ENCODE data around the gene NCK2.
A peak's percentile ranks its signal among the peaks of the same experiment; 100 is the strongest.

The NCK2 gene

DNA sequence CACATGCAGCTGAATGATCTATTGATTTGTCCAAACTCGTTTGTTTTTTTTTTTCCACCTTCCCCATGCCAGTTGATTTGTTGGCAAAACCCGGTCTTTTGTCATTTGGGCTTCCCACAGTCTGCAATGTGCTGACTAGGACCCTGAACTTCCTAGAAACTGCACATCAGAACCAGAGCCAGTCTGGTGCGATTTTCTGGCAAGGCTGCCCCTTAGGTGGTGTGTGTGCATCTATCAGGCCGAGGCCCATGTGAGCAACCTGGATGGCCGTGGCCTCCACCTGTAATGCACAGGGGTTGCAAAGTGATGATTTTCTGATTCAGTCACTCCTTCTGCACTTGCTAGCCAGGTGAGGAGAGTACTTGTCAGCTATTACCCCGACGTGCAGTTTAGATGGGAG is 47.8 kb downstream of the NCK2 start:
- no peak for DNase-seq (ENCODE audit: low spot score)

DNA sequence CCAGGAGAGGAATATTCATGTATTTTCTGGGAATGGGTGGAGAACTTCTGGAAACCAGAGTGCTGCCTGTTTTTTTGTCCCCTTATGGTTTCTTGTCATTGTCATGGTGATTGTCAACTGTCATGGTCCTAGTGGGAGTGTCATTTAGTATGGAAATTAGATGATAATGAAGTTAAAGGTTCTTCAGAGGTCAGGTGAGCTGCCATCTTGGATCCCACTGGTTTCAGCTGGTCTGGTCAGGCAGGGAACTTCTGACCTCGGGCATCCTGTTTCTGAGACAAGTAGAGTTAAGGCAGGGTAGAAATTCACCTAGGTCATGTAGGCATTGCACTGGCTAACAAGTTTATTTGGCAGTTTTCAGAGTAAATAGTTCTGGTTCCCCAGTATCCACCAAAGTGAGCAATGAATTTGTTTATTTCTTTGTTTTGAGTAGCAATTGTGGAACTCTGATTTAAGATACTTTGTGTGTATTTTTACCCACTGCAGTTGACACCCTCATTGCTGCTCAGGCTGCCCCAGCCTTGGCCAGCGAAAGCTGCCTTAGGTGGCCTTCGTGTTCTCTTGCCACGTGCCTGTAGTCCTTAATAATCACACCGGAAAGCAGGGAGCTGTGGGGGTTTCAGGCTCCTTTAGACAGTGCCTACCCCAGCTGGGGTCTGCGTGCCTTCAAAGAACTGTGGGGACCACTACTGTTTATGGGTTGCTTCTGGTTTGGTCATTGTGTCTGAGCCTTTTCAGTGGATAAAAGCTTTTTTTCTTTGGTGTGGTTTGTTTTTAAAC is 48.7 kb downstream of the NCK2 start:
- DNase-seq (ENCODE audit: low spot score) = no peak

DNA sequence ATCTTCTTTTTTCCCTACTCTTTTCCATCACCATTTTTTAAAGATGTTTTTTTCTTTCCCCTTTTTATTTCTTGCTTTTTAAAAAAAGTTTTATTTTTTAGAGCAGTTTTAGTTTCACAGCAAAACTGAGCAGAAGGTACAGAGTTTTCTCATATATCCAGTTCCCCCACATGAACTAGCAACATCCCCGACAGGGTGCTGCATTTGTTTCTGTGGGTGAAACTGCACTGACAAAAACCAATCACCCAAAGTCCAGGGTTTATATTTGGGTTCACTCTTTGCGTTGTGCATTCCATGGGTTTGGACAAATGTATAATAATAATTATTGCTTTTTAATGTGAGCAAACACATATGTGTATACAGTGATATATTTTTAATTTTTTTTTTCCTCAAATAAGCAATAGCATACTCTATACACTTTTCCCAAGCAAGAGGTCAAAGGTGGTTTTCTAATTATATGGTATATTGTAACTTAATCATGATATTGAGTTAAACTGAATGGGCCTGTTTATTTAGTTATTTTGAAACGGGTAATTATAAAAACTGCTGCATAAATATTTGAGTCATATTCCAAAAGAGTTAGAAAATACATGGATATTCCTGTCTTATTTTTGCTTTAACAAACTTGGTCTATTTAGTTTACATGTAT is 50.3 kb downstream of the NCK2 start:
- no peak for DNase-seq (ENCODE audit: low spot score)

DNA sequence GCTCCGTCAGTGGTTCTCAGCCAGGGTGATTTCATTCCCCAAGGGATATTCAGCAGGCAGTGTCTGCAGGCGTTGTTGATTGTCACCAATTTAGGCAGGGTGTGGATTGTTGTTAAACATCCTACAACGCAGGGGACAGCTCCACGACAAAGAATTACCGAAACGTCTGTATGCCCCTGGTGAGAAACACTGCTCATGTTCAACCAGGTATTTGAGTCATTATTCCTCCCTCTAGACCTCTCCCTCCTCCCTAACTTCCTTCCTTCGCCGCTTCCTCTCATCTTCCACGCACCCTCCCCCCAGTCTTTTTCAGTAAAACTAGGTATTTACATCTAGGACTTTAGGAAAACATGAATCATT is 50.8 kb downstream of the NCK2 start:
- no peak for DNase-seq (ENCODE audit: low spot score)

DNA sequence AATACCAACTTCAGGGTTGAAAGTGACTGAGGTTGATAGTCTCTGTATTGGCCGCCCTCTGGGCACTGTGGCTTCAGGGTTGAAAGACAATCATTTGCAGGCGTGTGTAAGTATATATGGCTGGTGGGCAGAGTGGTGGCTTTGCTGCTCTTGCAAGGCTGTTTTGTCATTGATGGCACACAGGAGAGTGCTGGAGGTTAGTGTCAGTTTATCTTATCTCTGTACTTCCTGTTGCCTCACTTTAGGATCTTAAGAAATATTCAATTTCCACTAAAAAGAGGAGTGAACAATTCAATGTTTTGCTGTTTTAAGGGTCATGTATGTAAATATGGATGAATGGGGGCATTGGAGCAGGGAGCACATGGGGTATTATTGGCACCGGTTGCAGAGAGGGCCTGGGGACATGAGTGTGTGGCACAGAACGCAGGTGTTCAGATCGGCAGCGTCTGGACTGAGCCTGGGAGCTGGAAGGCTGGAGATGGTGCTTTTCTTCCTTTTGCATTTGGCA is 51.5 kb downstream of the NCK2 start:
- DNase-seq (ENCODE audit: low spot score) = no peak

DNA sequence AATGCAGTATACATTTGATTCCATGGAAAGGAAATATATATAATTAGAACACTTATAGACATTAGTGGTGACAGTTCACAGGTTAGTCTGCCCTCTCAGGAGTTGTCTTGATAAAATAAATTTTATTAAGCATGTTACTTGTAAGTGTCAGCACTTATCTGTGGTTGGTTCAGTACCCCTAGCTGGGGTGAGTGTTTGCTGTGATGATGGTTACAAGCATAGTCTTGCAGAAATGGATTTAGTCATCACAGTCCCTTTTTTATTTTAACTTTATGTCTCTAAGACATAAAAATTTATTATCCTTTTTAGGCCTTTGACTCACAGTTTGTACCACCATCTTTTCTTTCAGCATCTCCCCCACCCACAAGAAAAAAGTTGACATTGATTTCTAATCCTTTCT is 52.1 kb downstream of the NCK2 start:
- DNase-seq (ENCODE audit: low spot score) = no peak

DNA sequence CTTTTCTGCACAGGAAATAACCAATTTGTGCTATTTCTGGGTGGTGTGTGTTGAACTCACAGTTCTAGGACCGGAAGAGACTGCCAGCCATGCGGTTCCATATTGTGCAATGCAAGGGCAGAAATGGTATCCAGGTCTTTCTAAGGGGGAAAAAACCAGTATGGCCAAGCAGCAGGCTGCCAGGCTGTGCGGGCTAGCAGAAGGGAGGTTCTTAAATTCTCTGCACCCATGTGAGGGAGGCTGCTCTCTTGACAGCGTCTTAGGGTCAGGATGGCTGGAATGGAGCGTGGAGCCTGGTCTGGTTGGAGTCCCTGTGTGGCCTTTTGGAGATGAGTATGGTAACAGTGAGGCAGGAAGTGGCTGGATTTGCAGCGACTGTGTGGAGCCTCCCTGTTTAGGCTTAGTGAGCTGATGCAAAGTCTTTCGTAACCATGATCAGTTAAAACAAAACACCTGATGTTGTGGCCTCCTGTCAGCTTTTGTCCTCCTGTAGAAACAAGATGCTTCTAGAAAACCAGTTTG is 52.6 kb downstream of the NCK2 start:
- no peak for DNase-seq (ENCODE audit: low spot score)

DNA sequence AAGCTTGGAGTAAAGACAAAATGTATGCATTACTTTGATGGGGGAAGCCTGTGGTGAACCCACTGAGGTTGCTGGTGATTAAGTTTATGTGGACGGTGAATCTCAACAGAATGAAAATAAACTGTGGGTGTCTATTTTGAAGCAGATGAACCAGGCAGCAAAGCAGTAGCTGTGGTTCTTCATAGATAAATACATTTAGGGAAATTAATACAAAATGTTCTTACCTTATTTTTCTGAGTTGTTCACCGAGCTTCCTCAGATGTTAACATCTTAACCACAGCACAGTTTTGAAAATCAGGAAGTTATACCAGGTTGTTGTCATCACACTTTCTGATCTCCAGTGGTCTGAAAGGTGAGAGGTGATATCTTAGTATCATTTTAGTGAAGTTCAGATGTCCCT is 53.9 kb downstream of the NCK2 start:
- DNase-seq (ENCODE audit: low spot score) = no peak

DNA sequence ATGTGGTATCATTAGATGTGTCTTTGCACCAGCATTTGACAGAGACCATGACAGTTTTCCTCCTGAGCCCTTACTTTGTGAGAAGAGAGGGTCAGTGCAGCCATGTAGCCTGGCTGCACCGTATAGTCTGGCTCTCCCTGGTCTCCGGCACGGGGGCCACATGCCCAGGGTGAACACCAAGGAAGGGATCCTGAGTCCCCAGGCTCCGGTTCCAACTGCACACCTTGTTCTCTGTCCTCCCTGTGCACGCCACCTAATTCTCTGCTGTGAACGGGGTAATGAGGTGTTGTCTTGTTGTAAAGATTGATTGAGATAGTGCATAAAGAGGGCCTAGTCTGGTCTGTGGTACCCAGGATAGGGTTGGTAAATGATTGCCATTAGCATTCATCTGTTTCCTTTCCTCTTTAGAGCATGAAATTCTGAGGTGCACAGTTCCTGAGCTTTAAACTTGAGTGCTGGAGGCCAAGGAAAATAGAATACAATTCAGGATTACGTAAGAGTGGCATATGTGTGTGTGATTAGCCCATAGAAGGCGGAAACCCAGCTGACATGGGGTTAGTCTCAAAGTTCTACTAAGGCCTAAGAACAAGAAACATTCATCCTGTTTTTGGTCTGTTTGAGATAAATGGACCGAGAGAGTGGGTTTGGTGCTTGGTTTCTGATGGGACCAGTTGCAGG is 55.5 kb downstream of the NCK2 start:
- DNase-seq (ENCODE audit: low spot score) = no peak

DNA sequence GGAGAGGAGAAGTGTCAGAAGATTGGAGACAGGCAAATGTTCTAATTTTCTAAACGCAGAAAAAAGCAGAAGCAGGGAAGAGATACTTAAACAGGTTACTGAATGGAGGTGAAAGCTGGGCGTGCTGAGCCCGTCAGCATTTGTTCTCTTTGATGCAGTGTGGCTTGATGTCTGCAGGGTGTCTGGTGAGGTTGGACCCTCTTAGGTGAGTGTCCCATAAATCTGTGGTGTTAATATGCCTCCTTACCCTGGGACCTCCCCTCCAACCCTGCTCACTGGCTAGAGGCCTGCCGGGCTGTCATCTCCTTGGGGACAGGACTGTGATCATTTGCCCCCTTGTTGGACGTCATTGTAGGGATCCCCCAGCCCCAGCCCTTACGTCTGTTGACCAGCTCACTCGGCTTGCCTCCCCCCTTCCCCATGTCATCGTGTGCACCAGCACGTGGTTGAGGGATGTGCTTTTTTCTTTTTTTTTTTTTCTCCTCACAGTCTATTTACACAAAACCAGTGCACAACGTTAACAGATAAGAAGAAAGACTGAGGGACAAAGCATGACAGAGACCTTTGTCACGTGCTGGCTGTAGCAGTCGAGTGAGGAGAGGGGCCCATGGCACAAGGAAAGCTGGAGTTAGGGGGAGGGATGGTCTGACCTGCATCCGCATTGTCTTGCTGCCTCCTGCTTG is 56.4 kb downstream of the NCK2 start:
- DNase-seq (ENCODE audit: low spot score) = no peak

DNA sequence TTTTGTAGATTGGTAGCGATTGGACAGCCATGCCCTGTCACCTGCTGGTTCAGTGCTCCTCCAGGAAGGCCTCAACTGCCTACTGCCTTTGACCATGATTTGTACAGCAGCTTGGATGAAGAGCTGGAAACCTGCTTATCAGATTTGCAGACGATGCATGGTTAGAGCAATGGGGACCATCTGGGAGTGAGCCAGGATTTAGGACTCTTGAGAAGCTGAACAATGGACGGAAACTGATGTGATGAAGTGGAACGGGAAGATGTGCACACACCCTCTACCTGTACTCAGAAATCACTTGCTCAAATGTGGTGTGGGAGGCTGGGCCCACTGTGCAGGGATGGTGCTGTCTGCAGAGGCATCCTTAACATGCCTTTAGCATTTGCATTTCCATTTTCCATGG is 57.2 kb downstream of the NCK2 start:
- DNase-seq (ENCODE audit: low spot score) = no peak

DNA sequence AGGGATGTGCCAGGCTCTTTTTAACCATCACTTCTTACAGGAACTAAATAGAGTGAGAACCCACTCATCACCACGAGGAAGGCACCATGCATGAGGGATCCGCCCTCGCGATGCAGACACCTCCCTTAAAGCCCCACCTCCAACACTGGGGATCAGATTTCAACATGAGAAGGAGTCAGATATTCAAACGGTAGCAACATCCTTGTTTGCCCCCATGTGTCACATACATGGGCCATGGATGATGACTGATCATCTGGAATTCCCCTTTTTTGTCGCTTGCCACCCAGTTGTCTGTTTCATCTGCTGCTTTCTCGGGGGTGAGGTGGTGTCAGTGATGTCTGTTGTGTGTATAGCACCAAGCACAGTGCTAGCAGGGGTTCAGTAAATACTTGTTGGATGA is 57.9 kb downstream of the NCK2 start:
- DNase-seq (ENCODE audit: low spot score) = no peak

DNA sequence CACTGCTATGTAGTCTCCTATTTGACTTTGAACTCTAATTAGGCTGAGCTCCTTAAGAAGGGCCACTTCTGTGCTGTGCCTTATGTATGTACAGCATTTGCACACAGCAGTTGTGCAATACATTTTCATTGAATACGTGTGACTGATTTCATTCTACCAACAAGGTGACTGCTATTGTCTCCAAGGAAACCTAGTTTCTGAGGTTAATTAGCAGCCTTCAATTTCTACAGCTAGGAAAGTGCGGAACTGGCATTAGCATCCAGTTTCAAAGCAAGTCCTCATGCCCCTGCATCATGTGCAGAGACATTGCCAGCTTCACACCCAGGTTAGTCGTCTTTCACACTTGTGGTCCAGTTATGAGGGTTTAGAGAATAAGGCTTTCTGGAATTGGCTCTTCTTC is 58.6 kb downstream of the NCK2 start:
- DNase-seq (ENCODE audit: low spot score) = no peak

DNA sequence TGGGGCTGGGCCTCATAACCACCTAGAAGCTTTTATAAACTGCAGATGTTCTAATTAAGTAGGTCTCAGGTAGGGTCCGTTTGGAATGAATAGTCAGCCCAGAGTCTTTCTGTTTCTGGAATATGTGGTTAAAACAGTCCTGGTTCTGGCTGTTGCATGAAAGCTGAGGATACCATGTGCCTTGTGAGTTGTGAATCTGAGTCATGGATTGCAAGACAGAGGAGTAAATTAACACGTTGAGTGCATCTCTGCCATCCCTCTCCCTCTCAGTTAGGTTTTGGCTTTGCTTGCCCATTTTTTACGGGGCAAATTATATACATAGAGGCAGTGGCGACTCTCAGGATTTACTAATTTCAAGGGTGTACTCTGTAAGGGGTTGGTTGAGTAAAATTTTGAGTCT is 59.1 kb downstream of the NCK2 start:
- DNase-seq (ENCODE audit: low spot score) = no peak

DNA sequence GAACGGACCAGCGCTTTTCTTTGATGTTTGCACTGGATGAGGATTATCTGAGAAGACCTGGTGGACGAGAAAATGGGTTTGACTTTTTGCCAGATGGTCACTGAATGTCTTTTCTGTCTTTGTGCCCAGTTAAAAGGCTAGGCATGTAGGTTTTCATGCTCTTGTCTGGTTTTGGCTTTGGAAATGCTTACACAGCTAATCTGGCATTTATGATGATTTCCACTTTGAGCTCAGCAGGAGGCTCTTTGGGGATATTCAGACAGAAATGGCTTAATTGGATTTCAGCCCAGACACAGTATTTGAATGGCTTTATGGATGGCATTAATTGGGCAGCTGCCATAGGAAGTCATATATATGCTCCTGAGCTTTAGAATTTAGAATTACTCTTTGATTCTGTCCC is 59.6 kb downstream of the NCK2 start:
- no peak for DNase-seq (ENCODE audit: low spot score)

DNA sequence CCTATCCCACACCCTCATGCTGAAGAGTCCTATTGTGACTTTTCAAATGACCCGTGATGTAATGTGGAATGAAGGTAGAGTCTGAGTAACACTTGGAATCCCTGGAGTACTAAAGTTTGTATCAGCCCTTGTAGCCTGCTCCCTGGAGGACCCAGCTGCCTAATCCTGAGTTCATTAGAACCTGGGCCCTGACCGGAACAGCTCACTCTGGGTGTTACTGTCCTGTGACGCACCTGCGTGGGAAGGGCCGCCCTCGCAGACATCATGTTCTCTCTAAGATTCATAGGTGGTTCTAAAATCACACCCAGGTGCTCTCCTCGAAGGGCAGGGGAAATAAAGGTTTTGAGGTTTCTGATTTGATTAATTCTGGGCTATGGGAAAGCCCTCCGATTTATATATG is 62.3 kb downstream of the NCK2 start:
- no peak for DNase-seq (ENCODE audit: low spot score)

DNA sequence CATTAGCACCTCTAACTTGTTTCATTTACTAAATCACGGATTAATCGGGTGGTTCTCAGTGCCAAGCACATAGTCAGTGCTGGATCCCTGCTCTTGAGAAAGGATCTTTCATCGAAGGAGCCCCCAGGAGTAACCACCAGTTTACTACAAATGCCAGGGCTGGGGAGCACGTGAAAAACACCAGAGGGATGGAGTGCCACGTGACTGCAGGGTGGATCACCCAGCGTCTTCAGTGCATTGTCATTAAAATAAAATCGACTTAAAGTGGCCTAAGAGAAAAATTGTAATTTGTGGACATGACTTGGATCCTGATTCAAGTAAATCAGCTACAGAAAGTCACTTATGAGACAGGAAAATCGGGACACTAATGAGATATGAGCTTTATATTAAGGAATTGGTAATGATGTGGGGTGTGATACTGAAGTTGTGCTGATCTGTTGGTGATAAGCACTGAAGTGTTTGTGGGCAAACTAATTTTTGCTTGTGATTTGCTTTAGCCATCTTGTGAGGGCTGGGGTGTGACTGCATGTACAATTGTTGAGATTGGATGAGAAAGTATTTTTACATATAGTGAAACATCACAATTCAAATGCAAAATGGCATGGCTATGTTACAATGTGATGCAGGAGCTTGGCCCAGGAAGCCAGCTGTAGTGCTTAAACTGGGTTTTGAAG is 63.8 kb downstream of the NCK2 start:
- DNase-seq (ENCODE audit: low spot score) = no peak

DNA sequence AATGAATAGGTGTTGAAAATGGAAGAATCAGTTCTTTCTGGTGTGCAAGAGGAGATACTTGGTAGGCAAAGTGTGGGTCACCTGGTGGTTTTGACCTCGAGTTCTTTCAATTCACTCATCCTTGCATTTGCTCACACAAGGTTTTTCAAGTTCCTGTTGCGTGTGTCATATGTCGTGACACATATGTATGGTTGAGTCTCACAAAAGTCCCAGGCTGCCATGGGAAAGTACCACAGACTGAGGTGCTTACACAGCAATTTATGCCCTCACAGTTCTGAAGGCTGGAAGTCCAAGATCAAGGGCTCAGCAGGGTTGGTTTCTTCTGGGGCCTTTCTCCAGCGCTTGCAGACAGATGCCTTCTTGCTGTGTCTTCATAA is 64.4 kb downstream of the NCK2 start:
- DNase-seq (ENCODE audit: low spot score) = peak; percentile 5

DNA sequence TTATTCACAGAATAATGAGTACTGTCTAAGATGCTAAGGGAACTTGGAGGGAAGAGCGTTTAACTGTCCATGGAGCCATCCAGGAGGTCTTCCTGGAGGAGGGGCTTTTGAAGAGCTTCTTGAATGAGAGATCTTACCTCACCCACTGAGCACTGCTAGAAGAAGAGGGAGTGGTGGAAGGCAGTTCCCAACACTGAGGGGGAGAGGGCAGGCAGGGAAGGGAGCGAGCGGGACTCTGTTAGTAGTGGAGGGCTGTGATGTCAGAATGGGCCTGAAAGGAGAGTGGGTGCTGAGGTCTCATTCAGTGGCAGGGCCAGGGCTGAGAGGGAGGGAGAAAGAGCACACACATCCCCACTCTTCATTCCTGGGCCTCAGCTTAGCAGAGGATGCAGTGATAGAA is 65.0 kb downstream of the NCK2 start:
- DNase-seq (ENCODE audit: low spot score) = no peak

DNA sequence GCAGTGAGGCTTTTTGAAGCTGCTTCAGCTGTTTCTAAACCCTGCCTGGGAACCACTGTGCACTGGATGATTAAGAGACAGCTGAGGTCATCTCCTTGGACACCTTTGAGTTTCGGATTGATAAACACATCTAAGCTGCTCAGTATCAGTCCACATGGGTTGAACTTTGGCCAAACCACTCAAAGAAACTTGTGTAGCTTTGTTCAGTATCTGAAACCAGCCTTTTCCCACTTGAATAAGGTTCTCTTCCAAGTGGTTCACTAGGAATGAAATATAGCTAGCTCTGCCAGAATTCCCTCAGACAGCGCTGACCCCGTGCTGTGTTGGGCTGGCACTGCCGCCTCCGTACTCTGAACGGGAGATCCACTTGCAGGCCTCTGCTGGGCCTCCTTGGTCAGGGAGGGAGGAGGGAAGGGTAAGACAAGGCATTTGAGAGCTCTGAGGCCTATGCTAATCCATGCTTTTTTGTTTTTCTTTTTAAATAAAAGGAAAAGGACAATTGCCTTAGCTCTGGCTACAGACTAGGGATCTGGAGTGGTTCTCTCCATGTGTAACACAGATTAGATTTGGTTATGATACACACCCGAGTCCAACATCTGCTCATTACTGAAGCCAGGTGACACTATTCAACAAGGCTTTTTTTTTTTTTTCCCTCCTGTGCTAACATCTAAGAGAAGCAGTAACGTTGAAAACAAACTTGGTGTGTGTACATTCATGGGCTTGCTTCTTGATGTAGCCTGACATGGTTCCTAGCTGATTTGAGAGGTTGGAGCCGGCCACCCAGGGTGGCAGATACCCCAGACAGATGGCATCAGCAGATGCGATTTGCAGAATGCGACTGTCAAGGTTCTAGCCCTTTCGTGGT is 67.7 kb downstream of the NCK2 start:
- DNase-seq (ENCODE audit: low spot score) = no peak

DNA sequence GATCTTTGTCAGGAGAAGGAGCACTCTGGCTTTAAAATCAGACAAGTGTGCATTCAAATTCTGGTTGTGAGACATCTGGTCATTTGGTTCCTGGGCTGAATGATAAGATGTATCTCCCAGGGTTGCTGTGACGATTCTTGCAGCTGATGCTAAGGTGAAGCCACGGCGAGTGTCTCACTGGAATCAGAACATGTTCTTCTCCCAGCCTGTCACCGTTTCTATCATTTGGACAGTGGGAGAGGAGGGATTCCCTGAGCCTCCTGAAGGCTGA is 68.3 kb downstream of the NCK2 start:
- no peak for DNase-seq (ENCODE audit: low spot score)
